HepG2 (cell line): Measurements from ENCODE around the gene ZNF777. TPM values are rescaled to one million over a fixed set of nuclear protein-coding genes. Genes with fewer than 3 reads are reported as not detected.

Experiments used
- DPF2 ChIP-seq: sonication (generic); formaldehyde crosslinking; IDR thresholded peaks from 2 replicates; pipeline ENCODE4 v1.4.0; 2020; ENCODE audit warnings: mild to moderate bottlenecking, low read depth, missing genetic modification reagents, borderline replicate concordance
- HDAC6 ChIP-seq: fragments of 200-600 bp; sonication (generic); IDR thresholded peaks from 2 replicates; pipeline ENCODE4 v1.7.0; 2017; ENCODE audit warnings: mild to moderate bottlenecking, antibody characterized with exemption, low read length, low read depth
- IRF9 ChIP-seq: sonication (generic); formaldehyde crosslinking; IDR thresholded peaks from 2 replicates; pipeline ENCODE4 v1.8.0; 2022; ENCODE audit warnings: missing genetic modification reagents, mild to moderate bottlenecking, borderline replicate concordance
- JARID2 ChIP-seq: sonication (generic); formaldehyde crosslinking; IDR thresholded peaks from 2 replicates; pipeline ENCODE4 v1.8.1; 2023; ENCODE audit warnings: missing genetic modification reagents, inconsistent platforms; ENCODE audit not compliant: insufficient replicate concordance
- MYPOP ChIP-seq: sonication (generic); formaldehyde crosslinking; IDR thresholded peaks from 2 replicates; pipeline ENCODE4 v1.8.1; 2023; ENCODE audit warnings: mild to moderate bottlenecking, moderate library complexity, missing genetic modification reagents
- NBN ChIP-seq: fragments of 450-650 bp; conservative IDR thresholded peaks from 2 replicates; pipeline ENCODE4 v1.6.1; 2017
- NFE2 ChIP-seq: sonication (generic); formaldehyde crosslinking; IDR thresholded peaks from 2 replicates; pipeline ENCODE4 v1.4.0; 2020; ENCODE audit warnings: missing genetic modification reagents
- NFKBIZ ChIP-seq: IDR thresholded peaks from 2 replicates; pipeline ENCODE4 v1.6.1; 2018; ENCODE audit warnings: missing genetic modification reagents, missing compliant biosample characterization
- PRDM10 ChIP-seq: sonication (generic); formaldehyde crosslinking; IDR thresholded peaks from 2 replicates; pipeline ENCODE4 v1.4.0; 2020; ENCODE audit warnings: low read depth, missing genetic modification reagents
- RFXANK ChIP-seq: IDR thresholded peaks from 2 replicates; pipeline ENCODE4 v1.6.1; 2016
- THAP11 ChIP-seq: IDR thresholded peaks from 2 replicates; pipeline ENCODE4 v1.6.1; 2016; ENCODE audit warnings: missing biosample characterization, missing genetic modification reagents
- ZBTB20 ChIP-seq: sonication (generic); formaldehyde crosslinking; IDR thresholded peaks from 2 replicates; pipeline ENCODE4 v1.8.1; 2023; ENCODE audit warnings: missing genetic modification reagents, low read depth, mild to moderate bottlenecking, borderline replicate concordance
- ZNF260 ChIP-seq: sonication (generic); formaldehyde crosslinking; IDR thresholded peaks from 2 replicates; pipeline ENCODE4 v1.4.0; 2020; ENCODE audit warnings: missing genetic modification reagents, low read depth, mild to moderate bottlenecking, borderline replicate concordance
- ZNF33A ChIP-seq: sonication (generic); formaldehyde crosslinking; IDR thresholded peaks from 2 replicates; pipeline ENCODE4 v1.5.1; 2020; ENCODE audit warnings: missing genetic modification reagents, mild to moderate bottlenecking, moderate library complexity, borderline replicate concordance
- ZNF563 ChIP-seq: sonication (generic); formaldehyde crosslinking; IDR thresholded peaks from 2 replicates; pipeline ENCODE4 v1.8.0; 2022; ENCODE audit warnings: mild to moderate bottlenecking, moderate library complexity, missing genetic modification reagents
- ZNF850 ChIP-seq: sonication (generic); formaldehyde crosslinking; conservative IDR thresholded peaks from 2 replicates; pipeline ENCODE4 v1.9.0; 2021; ENCODE audit warnings: mild to moderate bottlenecking, missing genetic modification reagents
- polyA plus RNA-seq, 8 experiments: library from polyadenylated mRNA; depleted of rRNA in 3 of 8; stranded (reverse) in 7 of 8; unstranded in 1 of 8; fragments of >200 nt; fragmentation: Illumina TruSeq in 4 of 8; extraction: Trizol in 4 of 8; gene quantifications; 2 replicates each; pipeline versions ENCODE4 v1.2.1 to v1.2.3, GENCODE V29; 2011 to 2016; ENCODE audit warnings: low read depth in 4 of 8, missing spikeins in 1 of 8, mixed read lengths in 1 of 8; ENCODE audit not compliant: insufficient read depth in 1 of 8
- total RNA-seq, 5 experiments: library from RNA; depleted of rRNA; stranded (reverse); fragments of >200 nt; fragmentation: Illumina TruSeq; extraction: Trizol; gene quantifications; 2 replicates each; pipeline ENCODE4 v1.2.3, GENCODE V29; 2016; ENCODE audit warnings: low read depth in 1 of 5
- TF ChIP-seq, protein P1 (sequence below): sonication (generic); formaldehyde crosslinking; IDR thresholded peaks from 2 replicates; pipeline ENCODE4 v1.5.0; 2020; ENCODE audit warnings: mild to moderate bottlenecking, missing genetic modification reagents

ZNF777 gene
- total and polyA plus RNA-seq, 2 of the 13 experiments (the other 11 are each of a cell fraction or from before 2014, with no cell fraction given), result 3.8 to 6.0 TPM

DNA sequence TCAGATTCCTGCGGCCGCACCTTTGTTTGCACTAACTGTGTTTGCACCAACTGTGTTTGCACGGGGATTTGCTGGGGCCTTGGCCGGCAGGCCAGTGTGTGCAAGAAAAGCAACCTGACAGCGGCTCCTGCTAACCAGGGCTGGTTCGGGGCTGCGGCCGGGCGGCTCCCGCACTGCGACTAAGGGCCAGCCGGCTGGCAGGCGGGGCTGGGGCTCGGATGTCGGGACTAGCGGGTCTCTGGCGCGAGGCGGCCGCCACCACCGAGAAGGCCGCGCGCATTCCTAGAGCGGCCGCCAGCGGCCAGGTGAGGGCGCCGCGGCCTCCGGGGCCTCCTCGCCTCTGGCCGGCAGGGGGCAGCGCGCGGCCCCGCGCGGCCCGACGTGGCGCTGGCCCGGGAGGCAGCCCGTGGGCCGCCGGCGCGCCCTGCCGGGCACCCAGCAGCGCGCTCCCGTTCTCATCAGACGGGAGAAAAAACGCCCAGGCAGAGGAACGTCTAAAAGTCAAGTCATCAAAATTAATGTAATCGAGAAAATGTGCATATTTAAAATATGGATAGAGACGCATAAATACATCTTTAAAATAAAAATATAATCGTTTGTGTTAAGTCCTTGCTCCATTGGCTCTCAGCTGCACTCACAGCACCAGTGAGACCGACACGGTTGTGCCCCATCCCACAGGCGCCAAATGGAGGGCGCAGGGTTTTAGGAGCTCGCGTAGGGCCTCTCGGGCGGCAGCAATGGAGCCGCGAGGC is 38.5 kb downstream of the ZNF777 start (continued):
- TF ChIP-seq DPF2 (CRISPR knock-in tag) (no peak), NFKBIZ (no peak), ZNF850 (no peak), ZBTB20 (CRISPR knock-in tag) (no peak), NFE2 (CRISPR knock-in tag) (no peak), THAP11 (CRISPR knock-in tag) (no peak), NBN (no peak), PRDM10 (CRISPR knock-in tag) (no peak), ZNF33A (CRISPR knock-in tag) (no peak), ZNF260 (CRISPR knock-in tag) (no peak), IRF9 (CRISPR knock-in tag) (no peak), JARID2 (CRISPR knock-in tag) (no peak), ZNF563 (CRISPR knock-in tag) (peak; percentile 23; the same call in 1 of the 2 replicates), MYPOP (CRISPR knock-in tag) (no peak), RFXANK (no peak), HDAC6 (no peak)
- TF ChIP-seq, protein P1, sequence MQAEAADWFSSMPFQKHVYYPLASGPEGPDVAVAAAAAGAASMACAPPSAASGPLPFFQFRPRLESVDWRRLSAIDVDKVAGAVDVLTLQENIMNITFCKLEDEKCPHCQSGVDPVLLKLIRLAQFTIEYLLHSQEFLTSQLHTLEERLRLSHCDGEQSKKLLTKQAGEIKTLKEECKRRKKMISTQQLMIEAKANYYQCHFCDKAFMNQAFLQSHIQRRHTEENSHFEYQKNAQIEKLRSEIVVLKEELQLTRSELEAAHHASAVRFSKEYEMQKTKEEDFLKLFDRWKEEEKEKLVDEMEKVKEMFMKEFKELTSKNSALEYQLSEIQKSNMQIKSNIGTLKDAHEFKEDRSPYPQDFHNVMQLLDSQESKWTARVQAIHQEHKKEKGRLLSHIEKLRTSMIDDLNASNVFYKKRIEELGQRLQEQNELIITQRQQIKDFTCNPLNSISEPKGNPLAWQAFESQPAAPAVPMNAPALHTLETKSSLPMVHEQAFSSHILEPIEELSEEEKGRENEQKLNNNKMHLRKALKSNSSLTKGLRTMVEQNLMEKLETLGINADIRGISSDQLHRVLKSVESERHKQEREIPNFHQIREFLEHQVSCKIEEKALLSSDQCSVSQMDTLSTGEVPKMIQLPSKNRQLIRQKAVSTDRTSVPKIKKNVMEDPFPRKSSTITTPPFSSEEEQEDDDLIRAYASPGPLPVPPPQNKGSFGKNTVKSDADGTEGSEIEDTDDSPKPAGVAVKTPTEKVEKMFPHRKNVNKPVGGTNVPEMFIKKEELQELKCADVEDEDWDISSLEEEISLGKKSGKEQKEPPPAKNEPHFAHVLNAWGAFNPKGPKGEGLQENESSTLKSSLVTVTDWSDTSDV, result no peak
